Ascending aorta (tissue), 2 donors: ENCODE measurements around the gene CLMN. TPM values are rescaled to one million over a fixed set of nuclear protein-coding genes. Genes with fewer than 3 reads are reported as not detected.

Experiments
- DNase-seq, 2 donors: peaks; one replicate each; pipeline ENCODE4 v3.0.0-alpha.2; 2019; ENCODE audit warnings: low spot score in 2 of 2
- H3K27ac ChIP-seq, 2 donors: fragments of 200-600 bp; sonication (generic); one replicate each; pipeline ENCODE4 v1.5.1; 2016 to 2017; ENCODE audit warnings: mild to moderate bottlenecking in 1 of 2
- H3K27me3 ChIP-seq: fragments of 200-600 bp; sonication (generic); one replicate; pipeline ENCODE4 v1.5.1; 2017
- H3K36me3 ChIP-seq, 2 donors: fragments of 200-600 bp; sonication (generic); one replicate each; pipeline ENCODE4 v1.5.1; 2016
- H3K4me1 ChIP-seq, 2 donors: fragments of 200-600 bp; sonication (generic); one replicate each; pipeline ENCODE4 v1.5.1; 2016 to 2017; ENCODE audit warnings: mild to moderate bottlenecking in 1 of 2
- H3K4me3 ChIP-seq, 2 donors: fragments of 200-600 bp; sonication (generic); one replicate each; pipeline ENCODE4 v1.5.1; 2016 to 2017; ENCODE audit warnings: mild to moderate bottlenecking in 1 of 2
- H3K9me3 ChIP-seq, 2 donors: fragments of 200-600 bp; sonication (generic); one replicate each; pipeline ENCODE4 v1.5.1; 2016
- intact Hi-C: fragments of 100-400 bp; cut with DNase I; formaldehyde crosslinking; loops from one replicate; pipeline ENCODE4 v1.15.1; 2023
- total RNA-seq: library from RNA; depleted of rRNA; stranded (reverse); fragments of >200 nt; gene quantifications from one replicate; pipeline ENCODE4 v1.1.0, GENCODE V29; 2016
- TF ChIP-seq, protein P1 (sequence below), 3 experiments: fragments of 200-600 bp in 2 of 3; fragments of 450-650 bp in 1 of 3; sonication (generic) in 2 of 3; IDR thresholded peaks; one replicate each; pipeline ENCODE4 v1.5.1; 2016 to 2019; ENCODE audit warnings: antibody characterized with exemption in 3 of 3, mild to moderate bottlenecking in 1 of 3, moderate library complexity in 1 of 3

Gene CLMN
- total RNA-seq, 1 donor from 2014 or later, result 4.7 TPM

DNA sequence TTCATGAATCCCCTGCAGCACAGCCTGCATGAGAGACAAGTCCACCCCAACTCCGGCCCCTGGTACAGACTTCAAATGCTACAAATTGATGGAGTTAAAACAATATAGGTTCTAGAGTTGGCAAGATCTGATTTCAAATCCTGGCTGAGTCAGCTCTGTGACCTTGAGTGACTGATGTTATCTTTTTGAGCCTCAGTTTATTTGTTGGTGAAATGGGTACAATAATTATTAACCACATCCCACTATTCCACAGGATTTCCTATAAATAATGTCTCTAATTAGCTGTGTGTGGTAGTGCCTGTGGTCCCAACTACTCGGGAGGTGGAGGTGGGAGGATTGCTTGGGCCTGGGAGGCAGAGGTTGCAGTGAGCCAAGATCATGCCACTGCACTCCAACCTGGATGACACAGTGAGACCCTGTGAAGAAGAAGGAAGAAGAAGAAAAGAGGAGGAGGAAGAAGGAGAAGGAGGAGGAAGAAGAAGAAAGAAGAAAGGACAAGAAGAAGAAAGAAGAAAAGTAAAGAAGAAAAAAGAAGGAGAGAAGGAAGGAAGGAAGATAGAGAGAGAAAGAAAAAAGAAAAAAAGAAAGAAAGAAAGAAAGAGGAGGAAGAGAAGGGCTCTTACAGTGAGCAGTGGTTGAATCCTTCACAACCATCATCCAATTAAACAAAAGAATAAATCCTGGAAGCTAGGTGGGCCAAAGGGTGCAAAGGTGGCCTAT lies 122.7 kb downstream of the CLMN start:
- TF ChIP-seq, protein P1, sequence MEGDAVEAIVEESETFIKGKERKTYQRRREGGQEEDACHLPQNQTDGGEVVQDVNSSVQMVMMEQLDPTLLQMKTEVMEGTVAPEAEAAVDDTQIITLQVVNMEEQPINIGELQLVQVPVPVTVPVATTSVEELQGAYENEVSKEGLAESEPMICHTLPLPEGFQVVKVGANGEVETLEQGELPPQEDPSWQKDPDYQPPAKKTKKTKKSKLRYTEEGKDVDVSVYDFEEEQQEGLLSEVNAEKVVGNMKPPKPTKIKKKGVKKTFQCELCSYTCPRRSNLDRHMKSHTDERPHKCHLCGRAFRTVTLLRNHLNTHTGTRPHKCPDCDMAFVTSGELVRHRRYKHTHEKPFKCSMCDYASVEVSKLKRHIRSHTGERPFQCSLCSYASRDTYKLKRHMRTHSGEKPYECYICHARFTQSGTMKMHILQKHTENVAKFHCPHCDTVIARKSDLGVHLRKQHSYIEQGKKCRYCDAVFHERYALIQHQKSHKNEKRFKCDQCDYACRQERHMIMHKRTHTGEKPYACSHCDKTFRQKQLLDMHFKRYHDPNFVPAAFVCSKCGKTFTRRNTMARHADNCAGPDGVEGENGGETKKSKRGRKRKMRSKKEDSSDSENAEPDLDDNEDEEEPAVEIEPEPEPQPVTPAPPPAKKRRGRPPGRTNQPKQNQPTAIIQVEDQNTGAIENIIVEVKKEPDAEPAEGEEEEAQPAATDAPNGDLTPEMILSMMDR (IDR thresholded peaks at IDR 0.05), result no peak
- intact Hi-C loops, result no loop called here
- no peaks in the 10 kb centered on the region for H3K36me3 ChIP-seq
- DNase-seq, result no peak
- H3K4me3 ChIP-seq, result no peak overlapping the region
- no peaks in the 10 kb centered on the region for H3K4me1 ChIP-seq
- H3K27ac ChIP-seq, result no peak overlapping the region
- no peaks in the 10 kb centered on the region for H3K27me3 ChIP-seq
- no peaks in the 10 kb centered on the region for H3K9me3 ChIP-seq

DNA sequence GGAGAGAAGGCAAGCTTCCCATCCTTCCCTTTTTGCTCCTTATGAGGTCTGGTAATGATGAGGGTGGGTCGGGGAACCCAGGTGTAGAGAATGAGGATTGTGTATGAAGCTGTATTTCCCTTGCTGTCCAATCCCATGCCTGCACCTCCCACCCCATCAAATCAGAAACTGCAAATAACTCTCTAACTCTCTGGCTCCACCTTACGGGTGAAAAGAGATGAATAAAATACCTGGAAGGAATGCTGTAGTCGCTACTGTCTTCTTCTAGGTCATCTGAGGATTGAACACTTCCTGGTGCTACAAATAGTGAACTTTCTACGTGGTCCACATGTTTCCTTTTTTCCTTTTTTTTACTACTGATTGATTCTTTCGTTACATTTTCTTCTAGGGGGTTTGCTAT lies 123.4 kb downstream of the CLMN start:
- no peaks in the 10 kb centered on the region for H3K4me1 ChIP-seq
- H3K4me3 ChIP-seq, result no peak overlapping the region
- no peaks in the 10 kb centered on the region for H3K9me3 ChIP-seq
- DNase-seq, result no peak
- no peak overlapping the region for H3K27ac ChIP-seq
- TF ChIP-seq, protein P1 (IDR thresholded peaks at IDR 0.05), result no peak
- intact Hi-C loops, result no loop called here
- H3K36me3 ChIP-seq, result no peaks in the 10 kb centered on the region
- no peaks in the 10 kb centered on the region for H3K27me3 ChIP-seq

DNA sequence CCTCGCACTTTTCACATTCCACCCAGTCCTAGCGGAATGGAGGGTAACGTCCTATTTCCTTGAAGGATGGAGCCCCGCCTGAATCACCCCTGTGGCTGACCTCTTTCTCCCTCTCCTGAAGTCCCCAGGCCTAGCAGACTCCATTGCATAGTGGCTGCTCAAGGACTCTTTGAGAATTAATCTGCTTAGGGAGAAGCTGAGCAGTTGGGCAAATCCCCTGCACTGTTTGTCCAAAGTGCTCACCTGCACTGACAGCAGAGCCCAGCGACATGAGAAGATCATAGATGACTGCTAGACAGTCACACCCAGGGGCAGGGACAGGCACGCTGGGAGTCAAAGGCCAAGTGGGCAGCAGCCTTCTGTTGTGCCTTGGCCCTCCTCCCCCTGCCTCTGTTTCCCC lies 124.7 kb downstream of the CLMN start:
- TF ChIP-seq, protein P1 (IDR thresholded peaks at IDR 0.05), result no peak
- H3K27ac ChIP-seq, result no peak overlapping the region
- no peaks in the 10 kb centered on the region for H3K9me3 ChIP-seq
- no peaks in the 10 kb centered on the region for H3K36me3 ChIP-seq
- no peaks in the 10 kb centered on the region for H3K27me3 ChIP-seq
- H3K4me3 ChIP-seq, result no peak overlapping the region
- H3K4me1 ChIP-seq, result no peaks in the 10 kb centered on the region
- intact Hi-C loops, result no loop called here
- DNase-seq, result no peak

DNA sequence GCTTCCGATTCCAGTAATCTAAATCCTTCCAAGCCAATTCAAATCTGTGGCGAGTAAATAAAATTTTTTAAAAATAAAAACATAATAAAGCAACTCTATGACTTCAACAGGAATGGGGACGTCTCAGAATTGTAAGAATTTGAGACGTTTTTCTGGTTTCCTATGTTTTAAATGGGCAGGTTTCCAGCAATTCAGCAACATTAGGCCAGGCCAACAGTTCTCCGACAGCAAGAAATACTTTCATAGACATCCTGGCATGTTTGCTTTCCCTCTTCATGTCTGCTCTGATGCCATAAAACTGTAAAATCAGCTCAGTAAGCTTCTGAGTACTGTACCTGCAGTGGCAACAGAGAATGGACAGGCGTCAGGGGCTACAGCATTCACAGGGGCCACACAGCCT lies 126.6 kb downstream of the CLMN start:
- intact Hi-C loops, result no loop called here
- TF ChIP-seq, protein P1 (IDR thresholded peaks at IDR 0.05), result no peak
- no peaks in the 10 kb centered on the region for H3K36me3 ChIP-seq

DNA sequence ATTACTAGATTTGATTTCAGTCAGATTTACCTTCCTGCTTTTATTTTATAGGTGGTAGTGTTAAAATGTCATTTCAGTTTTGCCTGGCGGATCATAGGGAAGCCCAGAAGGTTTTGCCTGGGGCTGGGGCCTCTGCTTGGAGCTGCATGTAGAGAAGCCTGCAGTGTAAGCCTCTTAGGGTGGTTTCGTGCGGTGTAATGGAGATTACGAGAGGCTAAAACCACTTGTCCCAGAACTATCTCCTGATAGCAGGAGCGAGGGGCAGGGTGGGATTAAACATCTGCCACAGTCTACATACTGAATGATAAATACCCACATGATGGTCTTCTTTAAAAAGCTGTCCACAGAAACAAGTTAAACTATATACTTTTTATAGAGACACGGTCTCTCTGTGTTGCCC lies 127.4 kb downstream of the CLMN start:
- Histone ChIP-seq H3K9me3 (no peaks in the 10 kb centered on the region), H3K4me3 (no peak overlapping the region), H3K27ac (no peak overlapping the region), H3K36me3 (no peaks in the 10 kb centered on the region), H3K4me1 (no peaks in the 10 kb centered on the region), H3K27me3 (no peaks in the 10 kb centered on the region)
- DNase-seq, result no peak
- intact Hi-C loops, result no loop called here
- TF ChIP-seq, protein P1 (IDR thresholded peaks at IDR 0.05), result no peak

More for the DNA sequence above, 126.6 kb downstream of the CLMN start:
- no peaks in the 10 kb centered on the region for H3K27me3 ChIP-seq
- H3K27ac ChIP-seq, result no peak overlapping the region
- no peak for DNase-seq
- no peak overlapping the region for H3K4me3 ChIP-seq
- no peaks in the 10 kb centered on the region for H3K9me3 ChIP-seq
- no peaks in the 10 kb centered on the region for H3K4me1 ChIP-seq
